GM06990 (cell line): ENCODE measurements around the gene M1AP.

ENCODE experiments used
- DNase-seq: peaks from one replicate; pipeline ENCODE4 v3.0.0-alpha.2; 2011; ENCODE audit not compliant: insufficient read length; ENCODE audit errors: extremely low read depth
- H3K27me3 ChIP-seq: replicated peaks from 2 replicates; pipeline ENCODE4 v1.6.0; 2011; ENCODE audit warnings: low read length; ENCODE audit not compliant: control insufficient read depth, insufficient read depth
- H3K36me3 ChIP-seq: 2 replicates; pipeline ENCODE4 v1.5.1; 2011; ENCODE audit warnings: low read length; ENCODE audit not compliant: control insufficient read depth, insufficient read depth
- H3K4me3 ChIP-seq: replicated peaks from 2 replicates; pipeline ENCODE4 v1.5.1; 2011; ENCODE audit warnings: low read depth, mild to moderate bottlenecking, control low read depth, low read length
- CTCF ChIP-seq: IDR thresholded peaks from 2 replicates; pipeline ENCODE4 v1.5.1; 2011; ENCODE audit warnings: low read length, control low read depth, mild to moderate bottlenecking, inconsistent platforms; ENCODE audit not compliant: insufficient read depth, poor library complexity, severe bottlenecking

M1AP gene

GRCh38 chr2:74516650-74517049 lies 131.5 kb downstream of the M1AP start:
- Histone ChIP-seq H3K27me3 (peaks cover 2% of the 10 kb centered on the region; the same call in 1 of the 2 replicates), H3K4me3 (no peak overlapping the region), H3K36me3 (no peaks in the 10 kb centered on the region)
- DNase-seq, result no peak
- no peak for TF ChIP-seq CTCF

- H3K4me3 ChIP-seq, result 0 out of 2 replicates have a peak overlapping the region, but pooled peaks have one; percentile 8
- peak; percentile 71 for DNase-seq
- TF ChIP-seq CTCF, result no peak
- no peaks in the 10 kb centered on the region for H3K36me3 ChIP-seq
- peaks cover 2% of the 10 kb centered on the region; the same call in 1 of the 2 replicates for H3K27me3 ChIP-seq
Measured at GRCh38 chr2:74515981-74516633, 132.0 kb downstream of the M1AP start.

DNA sequence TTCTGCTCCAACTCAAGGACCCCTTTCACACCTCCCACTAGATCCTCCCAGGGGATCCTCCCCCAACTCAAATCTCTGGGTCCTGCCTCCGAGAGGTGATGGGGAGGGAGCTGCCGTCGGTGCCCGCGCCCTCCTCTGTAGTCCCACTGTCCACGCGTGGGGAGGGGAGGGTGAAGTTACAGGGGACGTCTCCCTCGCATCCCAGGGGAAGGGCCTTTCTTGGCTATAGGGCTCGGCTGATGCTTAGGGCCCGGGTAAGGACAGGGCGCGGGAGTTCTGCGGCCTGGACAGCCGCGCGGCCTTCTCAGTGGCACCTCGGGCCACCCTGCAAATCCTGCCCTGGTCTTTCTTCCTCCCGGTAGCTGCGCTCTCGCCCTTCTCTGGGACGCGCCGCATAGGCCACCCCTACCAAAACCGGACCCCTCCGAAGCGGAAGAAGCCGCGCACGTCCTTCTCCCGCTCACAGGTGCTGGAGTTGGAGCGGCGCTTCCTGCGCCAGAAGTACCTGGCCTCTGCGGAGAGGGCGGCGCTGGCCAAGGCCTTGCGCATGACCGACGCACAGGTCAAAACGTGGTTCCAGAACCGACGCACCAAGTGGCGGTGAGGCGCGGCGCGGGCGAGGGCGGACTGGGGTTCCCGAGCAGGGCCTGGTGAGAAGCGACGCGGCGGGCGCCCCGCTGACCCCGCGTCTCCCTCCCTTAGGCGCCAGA lies 132.7 kb downstream of the M1AP start:
- peak; percentile 37 for DNase-seq
- Histone ChIP-seq H3K36me3 (no peaks in the 10 kb centered on the region), H3K4me3 (no peak overlapping the region), H3K27me3 (peaks cover 2% of the 10 kb centered on the region; the same call in 1 of the 2 replicates)
- no peak for TF ChIP-seq CTCF

GRCh38 chr2:74514368-74515270 lies 133.5 kb downstream of the M1AP start, which contains the start of gene TLX2:
TSS of gene TLX2 (plus strand) at chr2:74514450. CDS start at chr2:74514807, 357 bp downstream.
- H3K36me3 ChIP-seq, result no peaks in the 10 kb centered on the region
- H3K4me3 ChIP-seq, result peak within 1 kb of the TSS; percentile 46
- peak; percentile 12 for TF ChIP-seq CTCF
- DNase-seq, result no peak
- H3K27me3 ChIP-seq, result peaks cover 2% of the 10 kb centered on the region; the same call in 1 of the 2 replicates

- peak overlapping the region; percentile 46 for H3K4me3 ChIP-seq
- peaks cover 2% of the 10 kb centered on the region; the same call in 1 of the 2 replicates for H3K27me3 ChIP-seq
Measured at GRCh38 chr2:74513605-74514367, 134.3 kb downstream of the M1AP start.

More at GRCh38 chr2:74513605-74514367, 134.3 kb downstream of the M1AP start:
- peak; percentile 33 for DNase-seq
- no peaks in the 10 kb centered on the region for H3K36me3 ChIP-seq
- TF ChIP-seq CTCF, result no peak
